GM12873 (cell line): ENCODE measurements around the gene MCM3.

Experiments
- TF ChIP-seq, protein P1 (sequence below): IDR thresholded peaks from 2 replicates; pipeline ENCODE4 v1.5.1; 2012; ENCODE audit warnings: low read depth, mild to moderate bottlenecking, moderate library complexity, low read length, control low read depth; ENCODE audit not compliant: insufficient read depth; ENCODE audit errors: missing control alignments

The MCM3 gene

DNA sequence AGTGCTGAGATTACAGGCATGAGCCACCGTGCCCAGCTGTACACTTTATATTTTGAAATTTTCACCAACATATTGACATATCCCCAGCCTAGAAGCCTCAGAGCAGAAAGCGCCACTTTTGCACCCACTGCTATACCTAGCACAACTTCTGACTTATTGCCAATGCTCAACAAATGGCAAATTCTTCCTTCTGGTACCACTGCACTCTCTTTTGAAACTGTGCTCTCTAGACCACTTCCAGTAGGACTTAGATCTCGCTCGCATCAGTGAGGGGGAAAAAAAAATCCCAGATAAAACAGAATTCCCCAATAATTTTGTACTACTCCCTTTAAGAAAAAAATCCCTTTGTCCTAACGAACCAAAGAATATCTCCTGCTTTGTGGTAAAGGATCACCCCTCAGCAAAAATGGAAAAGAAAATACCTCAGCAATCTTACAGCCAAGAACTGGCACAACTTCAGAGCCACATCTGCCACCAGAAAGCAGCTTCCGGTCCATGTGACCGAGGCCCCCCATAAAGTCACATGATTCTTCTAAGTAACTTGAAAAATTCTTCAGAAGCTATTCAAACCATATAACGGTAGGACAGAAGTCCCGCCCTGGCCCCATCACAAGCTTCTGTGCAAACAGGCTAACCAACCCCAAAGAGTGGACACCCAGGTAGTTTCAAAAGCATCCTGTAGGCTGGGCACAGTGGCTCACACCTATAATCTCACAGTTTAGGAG lies 21.8 kb downstream of the MCM3 start:
- TF ChIP-seq, protein P1, sequence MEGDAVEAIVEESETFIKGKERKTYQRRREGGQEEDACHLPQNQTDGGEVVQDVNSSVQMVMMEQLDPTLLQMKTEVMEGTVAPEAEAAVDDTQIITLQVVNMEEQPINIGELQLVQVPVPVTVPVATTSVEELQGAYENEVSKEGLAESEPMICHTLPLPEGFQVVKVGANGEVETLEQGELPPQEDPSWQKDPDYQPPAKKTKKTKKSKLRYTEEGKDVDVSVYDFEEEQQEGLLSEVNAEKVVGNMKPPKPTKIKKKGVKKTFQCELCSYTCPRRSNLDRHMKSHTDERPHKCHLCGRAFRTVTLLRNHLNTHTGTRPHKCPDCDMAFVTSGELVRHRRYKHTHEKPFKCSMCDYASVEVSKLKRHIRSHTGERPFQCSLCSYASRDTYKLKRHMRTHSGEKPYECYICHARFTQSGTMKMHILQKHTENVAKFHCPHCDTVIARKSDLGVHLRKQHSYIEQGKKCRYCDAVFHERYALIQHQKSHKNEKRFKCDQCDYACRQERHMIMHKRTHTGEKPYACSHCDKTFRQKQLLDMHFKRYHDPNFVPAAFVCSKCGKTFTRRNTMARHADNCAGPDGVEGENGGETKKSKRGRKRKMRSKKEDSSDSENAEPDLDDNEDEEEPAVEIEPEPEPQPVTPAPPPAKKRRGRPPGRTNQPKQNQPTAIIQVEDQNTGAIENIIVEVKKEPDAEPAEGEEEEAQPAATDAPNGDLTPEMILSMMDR = no peak

DNA sequence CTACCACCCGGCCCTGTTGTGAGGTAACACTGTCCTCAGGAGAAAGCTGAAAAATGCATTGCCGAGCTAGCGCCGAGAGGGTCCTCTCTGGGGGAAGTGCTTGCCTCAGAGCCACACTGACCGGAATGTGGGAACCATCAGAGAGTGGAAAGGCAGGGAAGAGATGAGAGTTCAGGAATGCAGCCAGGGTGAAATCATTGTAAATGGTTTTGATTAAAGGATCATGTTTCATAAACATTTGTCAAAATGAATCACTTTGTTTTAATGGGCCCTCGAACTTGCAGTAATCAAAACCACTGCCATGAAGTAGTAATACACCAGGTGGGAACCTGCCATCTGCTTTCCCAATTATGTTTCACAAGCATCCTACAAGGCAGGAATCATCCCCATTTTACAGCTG lies 23.3 kb downstream of the MCM3 start:
- TF ChIP-seq, protein P1 = no peak

DNA sequence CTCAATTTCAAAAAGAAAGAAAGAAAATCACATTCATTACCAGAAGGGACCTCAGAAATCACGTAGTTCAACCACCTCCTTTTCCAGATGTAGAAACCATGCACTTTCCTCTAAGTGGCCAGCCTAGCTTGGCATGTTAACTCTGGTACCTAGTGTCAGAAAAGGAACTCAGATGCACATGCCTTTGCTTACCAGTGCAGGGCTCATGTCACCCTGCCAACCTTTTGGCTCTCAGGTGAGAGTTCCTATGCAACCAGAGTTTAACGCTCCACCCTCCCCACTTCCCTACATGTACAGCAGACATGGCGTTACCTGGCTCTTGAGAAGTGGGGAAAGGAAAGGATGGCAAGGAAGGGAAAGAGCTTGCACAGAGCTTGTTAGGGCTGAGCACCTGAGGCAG lies 23.9 kb downstream of the MCM3 start:
- TF ChIP-seq, protein P1 = no peak

DNA sequence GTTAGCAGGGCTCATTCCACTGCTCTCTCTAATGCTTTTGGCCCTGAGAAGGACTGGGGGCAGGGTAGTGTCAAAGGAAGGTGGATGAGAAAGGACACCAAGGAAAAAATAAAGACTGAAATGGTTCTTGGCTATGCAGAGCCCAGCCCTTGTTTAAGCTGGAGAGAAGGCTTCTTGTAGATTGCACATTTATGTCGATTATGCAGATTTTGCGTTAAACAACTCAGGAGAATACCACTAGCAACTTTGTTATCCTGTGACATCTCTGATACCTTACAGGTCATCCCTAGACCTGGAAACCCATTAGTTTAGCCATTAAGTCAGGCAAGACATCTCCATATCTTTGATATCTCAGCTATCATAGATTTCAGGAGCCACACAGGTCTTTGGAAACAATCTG lies 29.1 kb downstream of the MCM3 start:
- TF ChIP-seq, protein P1 = no peak

DNA sequence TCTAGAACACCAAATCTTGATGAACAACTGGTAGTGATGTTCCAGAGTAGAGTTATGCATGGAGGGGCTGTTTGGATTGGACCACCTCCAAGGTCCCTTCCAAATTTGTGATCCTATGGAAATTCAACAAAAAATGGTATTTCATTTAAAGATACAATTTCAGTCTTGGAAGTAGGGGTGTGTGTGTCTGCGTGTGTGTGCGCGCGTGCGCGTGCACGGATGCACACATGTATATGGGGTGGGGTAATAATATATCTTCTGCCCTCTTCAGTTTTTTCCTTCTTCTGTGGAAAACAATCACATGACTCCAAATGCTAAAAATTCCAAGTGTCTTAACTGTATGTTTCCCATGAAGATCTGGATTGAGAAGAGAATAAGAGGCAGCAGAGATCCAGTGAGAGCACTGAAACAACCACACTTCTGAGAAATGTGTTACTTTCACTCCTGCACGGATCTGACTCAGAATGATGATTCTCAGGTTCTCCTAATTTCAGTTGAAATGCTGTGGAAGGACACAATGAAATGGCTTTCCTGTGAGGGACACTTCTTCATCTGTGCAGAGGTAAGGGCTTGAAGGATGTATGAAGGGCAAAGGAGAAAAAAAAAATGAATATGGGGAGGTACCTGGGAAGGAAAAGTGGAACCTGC lies 29.7 kb downstream of the MCM3 start:
- TF ChIP-seq, protein P1 = no peak

DNA sequence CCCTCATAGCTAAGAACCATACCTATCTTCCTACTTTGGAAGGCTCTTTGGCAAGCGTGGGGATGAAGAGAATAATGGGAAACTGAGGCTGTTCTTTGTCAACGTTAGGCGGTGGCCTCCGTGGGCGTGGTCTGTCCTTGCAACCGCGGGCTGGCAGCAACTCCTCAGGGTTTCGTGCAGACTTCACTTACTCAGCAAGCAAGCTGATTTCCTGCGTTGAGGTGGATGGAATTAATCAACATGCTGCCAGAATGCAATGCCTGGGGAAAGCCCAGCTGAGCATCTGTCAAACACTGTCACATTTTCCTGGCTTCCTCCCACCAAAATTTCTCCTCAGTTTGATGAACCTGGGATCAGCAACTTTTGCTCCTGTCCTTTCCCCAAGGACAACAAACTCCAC lies 31.0 kb downstream of the MCM3 start:
- TF ChIP-seq, protein P1 = no peak

DNA sequence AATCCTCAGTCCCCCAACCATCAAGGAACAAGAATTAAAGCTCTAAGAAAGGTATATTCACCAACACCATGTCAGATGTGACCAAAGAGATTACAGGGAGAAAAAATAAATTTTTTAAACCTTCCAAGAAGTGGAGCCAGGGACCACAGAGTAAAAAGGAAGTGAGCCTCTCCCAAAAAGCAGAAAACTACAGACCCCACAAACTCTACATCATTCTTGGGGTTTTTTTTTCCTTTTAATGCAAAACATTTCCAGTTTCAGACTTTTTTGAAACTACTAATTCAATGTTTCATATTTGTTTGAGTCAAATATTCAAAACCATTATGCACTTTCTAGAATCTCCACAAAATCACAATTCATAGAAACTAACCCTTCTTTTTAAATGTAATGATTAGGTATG lies 33.4 kb downstream of the MCM3 start:
- TF ChIP-seq, protein P1 = no peak
